Measurements from ENCODE around the gene ZFYVE28.
"Not testable (repeated sequence)": the region's sequence is repeated elsewhere in the genome, so short reads cannot be mapped to it uniquely, and the experiment has no call there.

The ZFYVE28 gene

DNA sequence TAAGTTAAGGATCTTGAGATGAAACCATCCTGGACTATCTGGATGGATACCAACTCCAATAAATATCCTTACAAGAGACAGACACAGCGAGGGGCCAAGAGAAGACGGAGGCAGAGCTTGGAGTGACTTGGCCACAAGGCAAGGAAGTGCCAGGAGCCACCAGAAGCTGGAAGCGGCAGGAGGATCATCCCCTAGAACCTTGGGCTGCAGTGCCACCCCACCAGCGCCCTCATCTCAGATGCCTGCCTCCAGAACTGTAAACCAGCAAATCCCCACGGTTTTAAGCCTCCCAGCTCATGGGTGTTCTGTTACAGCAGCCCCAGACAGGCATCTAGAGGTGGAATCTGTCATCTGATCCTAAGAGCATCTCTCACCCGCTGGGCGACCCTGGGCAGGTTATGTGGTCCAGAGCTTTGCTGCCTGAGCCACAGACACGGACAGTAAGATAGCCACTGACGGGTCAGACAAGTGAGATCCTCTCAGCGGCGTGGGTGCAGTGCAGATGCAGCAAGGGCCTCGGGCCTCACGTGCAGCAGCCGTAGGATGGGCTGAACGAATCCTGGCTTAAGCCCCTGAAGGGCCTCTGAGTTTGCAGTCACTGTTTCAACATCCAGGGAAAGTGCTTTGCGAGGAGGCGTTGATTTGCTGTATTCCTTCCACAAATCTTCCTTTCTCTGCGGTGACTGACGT lies 131.4 kb downstream of the ZFYVE28 start:
- no peak for DNase-seq

DNA sequence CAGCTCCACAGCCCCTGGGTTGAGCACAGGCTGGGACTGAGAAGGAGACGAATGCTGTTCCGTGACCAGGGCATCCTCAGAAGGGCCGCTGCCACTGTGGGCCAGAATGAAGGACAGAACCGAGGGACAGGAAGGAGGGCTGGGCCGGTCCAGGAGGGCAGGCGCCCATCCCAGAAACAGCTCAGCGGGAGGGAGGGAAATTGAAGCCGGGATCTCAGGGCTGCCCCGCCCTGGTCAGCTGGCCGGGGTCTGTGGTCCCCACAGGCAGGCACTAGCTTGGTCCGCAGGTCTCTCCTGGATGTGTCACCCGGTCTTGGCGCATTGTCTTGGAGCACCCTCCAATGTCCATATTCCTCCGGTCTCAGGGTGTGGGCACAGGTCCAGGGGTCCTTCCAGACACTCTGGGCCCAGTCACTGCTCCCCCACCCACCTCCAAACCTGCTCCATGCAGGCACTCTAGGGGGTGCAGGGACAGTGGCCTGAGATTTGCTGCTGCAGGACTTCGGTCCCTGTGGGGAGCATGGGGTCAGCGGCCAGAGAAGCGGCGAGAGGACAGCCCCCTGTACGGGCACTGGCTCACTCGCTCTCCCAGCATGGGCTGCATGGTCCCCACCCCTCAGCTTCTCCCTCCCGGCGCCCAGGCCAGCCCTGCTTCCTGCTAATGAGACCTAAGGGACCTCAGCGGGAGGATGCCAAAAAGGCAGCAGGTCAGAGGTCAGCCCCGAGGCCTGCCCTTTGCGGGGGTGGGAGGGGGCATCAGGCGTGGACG lies 132.6 kb downstream of the ZFYVE28 start:
- no peak for DNase-seq

DNA sequence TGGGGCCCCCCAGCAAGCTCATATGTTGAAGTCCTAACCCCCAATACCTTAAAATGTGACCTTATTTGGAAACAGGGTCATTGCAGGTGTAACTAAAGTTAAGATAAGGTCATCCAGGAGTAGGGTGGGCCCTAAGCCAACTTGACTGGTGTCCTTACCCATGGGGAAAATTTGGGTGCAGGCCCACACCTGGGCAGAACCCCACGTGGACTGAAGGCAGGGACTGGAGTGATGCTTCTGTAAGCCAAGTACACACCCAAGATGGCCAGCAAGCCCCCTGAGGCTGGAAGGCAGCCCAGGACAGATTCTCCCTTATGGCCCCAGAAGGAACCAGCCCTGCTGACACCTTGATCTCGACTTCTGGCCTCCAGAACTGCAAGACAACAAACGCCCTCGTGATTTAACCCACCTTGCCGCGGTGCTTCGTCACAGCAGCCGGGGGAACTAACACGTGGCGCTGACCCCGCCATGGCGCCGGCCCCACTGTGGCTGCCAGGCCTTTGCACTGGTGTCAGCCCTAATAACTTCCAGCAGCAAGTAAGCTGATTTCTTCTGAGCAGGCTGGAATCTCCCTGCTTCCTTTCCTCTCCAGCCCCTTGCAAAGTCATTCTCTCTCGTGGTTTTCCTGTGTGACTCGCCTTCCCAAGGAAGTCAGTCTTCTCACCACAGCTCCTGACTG lies 133.4 kb downstream of the ZFYVE28 start:
- no peak for DNase-seq

DNA sequence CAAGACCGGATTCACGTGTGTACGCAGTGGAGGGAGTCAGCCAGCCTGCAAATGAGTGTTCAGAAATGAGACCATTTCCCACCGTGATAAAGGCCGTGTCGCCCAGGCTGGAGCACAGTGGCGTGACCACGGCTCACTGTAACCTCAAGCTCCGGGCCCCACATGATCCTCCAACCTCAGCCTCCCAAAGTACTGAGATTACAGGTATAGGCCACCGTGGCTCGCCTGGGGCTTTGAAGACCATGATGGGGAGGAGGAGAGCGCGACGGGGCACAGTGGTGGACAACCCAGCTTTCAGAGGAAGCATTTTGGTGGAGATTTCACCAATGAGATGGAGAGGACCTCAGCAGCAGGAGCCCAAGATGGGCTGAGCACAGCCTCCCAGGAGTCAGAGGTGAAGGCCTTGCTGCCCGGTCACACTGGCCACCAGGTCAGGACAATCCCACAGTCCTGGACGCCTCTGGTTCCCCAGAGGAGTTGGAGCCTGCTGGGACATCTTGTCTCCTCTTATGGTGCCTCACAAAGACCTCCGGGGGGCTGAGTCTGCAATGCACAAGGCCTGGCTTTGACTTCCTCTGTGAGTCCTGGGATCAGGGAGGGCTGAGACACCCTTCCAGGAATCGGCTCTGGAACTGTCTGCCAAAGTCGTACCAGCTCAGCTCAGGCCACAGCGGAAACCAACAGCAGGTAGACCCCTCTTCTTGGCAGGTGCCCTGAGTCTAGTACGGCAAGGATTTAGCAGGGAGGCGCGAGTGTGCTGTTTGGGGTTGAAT lies 134.1 kb downstream of the ZFYVE28 start:
- no peak for DNase-seq

DNA sequence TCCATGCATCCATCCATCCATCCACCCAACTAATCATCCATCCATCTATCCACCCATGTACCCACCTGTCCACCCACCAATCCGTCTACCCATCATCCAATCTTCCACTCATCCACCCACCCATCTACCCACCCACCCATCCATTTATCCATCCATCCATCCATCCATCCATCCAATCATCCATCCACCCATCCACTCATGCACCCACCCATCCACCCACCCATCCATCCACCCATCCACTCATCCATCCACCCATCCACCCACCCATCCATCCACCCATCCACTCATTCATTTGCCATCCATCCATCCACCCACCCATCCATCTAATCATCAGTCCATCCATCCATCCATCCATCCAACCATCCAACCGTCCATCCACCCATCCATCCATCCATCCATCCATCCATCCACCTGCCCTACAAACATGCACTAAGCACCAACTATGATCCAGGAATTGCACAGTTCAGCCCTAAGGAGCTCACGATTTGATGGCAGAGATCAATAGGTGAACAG lies 135.2 kb downstream of the ZFYVE28 start:
- DNase-seq = no peak

DNA sequence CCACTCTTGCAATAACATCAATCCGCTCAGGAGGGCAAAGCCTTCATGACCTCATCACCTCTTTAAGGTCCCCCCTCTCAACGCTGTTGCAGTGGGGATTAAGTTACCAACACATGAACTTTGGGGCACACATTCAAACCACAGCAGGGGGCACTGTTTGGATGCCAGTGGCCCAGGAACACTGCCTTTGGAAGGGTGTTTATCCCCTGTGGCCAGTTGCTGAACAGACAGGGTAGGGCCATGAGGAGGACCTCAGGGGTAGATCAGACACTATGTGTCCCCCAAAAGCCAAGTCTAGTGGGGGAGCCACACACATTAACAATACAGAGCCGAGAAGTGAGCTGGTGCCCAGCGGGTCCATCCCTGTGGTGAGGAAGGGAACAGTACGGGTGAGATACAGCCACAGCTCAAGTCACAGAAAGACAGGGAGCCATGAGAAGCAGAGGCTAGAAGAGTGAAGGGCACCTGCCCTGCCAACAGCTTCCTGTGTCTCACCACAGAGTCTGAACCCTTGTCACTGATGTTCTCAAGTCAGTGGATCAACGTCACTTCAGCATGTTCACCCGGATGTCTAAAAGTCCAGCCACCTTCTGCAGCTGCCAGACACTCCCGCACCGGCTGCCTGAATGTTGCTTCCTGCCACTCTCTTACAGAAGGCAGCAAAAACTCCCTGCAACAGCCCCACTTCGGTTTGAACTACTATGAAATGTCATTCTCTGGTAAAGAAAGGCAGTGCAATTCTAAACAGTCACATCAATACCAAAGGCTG lies 136.7 kb downstream of the ZFYVE28 start:
- DNase-seq = no peak

DNA sequence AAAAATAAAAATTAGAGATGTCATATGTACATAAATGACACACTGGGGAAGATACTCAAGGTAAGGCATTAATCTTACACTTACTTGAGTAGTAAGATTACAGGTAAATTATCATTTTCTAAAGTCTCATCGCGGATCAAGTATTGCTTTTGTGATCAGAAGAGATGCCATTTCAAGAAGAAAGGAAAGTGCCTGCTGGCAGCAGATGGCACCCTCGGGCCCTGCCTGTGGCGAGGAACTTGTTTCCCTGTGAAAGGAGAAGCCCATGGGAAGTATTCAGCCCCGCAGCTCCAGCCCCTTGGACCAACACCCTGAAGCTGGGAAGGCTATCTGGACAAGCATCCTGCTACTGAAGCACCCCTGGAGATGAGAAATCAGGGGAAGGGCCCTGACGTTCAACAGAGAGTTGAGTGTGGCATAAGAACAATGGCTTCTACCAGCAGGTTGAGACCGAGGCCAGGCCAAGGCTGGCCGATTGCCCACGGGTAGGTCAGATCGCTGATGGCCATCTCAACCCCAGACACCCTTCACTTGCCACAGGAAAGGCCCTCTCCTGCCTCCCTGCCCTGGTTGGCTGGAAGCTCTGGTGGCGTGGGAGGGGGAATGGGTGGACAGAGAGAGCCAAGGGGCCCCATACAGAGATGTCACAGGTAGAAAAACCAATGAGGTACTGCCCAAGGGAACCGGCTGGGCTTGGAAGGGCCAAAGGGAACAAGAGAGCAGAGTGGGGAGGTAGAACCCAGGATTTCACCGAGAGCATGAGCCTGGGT lies 137.7 kb downstream of the ZFYVE28 start:
- peak; percentile 15 for DNase-seq

DNA sequence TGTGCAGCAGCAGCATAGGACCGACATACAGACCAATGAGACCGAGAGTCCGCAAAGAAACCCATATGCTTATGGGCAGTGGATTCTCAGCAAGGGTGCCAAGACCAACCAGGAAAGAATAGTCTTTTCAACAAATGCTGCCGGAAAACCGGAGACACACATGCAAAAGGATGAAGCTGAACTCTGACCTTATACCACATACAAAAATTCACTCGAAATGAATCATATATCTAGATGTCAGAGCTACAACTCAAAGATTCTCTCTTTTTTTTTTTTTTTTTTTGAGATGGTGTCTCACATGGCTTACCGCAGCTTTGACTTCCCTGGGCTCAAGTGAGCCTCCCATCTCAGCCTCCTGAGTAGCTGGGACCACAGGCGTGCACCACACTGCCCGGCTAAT lies 140.5 kb downstream of the ZFYVE28 start:
- DNase-seq = no peak

DNA sequence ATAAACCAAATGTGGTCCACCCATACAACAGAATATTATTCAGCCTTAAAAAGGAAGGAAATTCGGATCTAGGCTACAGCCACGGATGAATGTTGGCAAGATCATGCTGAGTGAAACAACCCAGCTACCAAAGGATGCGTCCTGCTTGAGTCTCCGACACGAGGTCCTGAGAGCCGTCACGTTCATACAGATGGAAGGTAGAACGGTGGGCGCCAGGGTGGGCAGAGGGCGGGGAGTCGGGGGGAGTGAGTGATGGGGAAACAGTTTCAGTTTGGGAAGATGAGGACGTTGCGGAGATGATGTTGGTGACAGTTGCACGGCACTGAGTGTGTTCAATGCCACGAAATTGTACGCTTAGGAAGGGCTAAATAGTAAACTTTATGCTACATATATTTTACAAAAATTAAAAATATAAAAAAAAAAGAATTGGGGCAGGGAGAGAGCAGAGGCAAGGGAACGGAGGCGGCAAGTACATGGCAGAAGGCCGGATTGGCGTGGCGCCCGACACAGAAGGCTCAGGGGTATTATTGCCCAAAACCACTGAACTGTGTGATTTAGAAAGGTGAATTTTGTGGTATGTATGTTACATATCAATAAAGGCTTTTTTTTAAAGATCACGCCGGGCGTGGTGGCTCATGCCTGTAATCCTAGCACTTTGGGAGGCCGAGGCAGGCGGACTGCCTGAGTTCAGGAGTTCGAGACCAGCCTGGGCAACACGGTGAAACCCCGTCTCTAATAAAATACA lies 141.7 kb downstream of the ZFYVE28 start:
- DNase-seq = no peak

DNA sequence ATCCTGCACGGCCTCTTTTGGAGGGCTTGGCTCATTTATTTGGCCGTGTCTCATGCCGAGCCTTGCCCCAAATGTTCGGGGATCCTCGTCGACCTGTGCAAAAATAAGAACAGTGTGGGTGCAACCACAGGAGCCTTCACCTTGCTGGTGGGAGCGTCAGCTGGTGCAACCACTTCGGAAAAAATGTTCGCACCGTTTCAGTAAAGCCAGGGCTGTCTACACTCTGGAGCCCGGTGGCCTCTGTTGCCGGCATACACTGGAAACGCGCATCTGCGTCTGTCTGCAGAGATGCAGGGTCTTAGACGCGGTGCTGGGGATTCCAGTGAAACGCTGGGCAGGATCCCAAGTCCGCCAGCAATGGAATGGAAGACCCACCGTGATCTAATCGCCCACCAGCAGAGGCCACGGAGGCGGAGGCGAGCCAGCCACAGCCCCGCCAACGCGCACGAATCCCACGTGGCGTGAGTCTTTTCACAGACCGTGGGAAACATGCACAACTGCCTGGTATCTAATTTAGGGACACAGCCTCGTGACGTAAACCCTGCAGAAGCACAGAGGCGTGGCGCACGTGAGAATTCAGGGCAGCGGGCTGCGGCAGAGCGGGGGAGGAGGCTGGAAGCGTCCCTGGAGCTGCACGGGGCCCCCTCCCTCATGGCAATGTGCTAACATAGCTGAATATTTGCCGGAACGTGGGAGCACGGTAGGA lies 142.7 kb downstream of the ZFYVE28 start:
- no peak for DNase-seq

DNA sequence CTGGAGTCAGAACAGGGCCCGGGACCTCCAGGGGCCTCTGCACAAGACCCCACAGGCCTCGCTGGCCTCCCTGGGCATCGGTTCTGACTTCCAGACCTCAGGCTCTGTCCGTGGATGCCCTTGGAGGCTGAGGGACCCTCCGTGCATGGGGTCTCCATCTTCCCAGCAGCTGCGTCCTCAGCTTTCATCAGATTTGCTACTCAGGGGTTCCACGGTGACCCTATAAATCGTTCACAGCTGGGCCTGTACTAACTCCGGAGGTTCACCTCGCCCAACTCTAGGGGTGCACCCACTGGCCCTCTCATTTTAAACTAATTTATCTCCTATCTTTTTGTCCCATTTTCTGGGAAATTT lies 143.4 kb downstream of the ZFYVE28 start:
- not testable (repeated sequence) for DNase-seq

DNA sequence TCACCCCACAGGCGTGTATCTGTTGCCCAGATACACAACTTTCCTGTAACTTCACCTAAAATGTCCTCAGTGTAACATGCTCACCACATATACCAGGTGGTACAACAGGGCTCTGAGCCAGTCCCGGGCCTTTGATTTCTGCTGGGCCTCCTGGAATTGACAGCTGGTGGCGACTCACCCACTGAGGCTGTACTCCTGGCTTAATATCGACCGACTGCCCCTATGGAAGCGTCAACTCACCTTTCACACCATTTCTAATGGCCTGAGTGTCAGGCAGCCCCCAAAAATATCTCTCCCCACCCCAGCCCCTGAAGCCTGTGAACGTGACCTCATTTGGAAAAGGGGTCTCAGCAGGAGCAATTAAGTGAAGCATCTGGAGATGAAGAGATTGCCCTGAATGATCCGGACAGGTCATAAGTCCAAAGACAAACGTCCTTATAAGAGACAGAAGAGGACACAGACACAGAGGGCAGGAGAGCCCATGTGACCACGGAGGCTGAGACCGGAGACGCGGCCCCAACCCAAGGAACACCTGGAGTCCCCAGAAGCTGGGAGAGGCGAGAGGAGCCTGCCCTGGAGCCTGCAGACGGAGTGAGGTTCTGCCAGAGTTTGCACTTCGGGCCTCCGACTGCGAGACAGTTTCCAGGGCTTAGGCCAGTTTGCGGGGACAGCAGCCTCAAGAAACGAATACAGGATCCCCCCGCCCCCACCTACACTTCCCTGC lies 144.0 kb downstream of the ZFYVE28 start:
- DNase-seq = no peak

DNA sequence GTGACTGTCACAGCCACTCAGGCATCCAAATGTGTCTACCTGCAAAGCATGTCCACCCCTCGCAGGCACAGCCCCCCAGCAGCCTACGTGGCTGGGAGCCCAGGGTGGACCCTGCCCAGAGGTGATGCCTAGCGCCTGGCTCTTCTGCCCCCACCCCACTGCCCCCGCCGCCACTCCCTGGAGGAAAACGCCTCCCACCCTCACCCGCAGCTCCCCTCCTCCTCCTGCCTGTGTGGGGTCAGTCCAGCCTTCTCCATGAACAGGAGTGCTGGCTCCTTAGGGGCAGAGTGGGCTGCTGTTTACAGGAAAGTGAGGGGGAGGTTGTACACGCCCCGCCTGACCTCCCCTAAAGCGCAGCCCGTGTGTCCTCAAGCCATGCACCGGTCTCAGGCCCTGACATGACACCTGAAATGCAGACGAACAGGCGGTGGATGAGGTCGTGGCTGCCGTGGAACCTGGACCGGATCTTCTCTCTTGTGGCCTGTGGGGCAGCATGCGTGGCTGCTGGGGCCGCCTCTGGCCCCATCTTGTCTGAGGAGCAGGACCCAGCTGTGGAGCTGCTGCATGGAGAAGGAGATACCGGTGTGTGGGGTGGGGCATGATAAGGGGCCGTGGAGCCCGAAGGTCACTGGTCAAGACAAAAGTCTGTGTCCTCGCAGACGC lies 144.7 kb downstream of the ZFYVE28 start:
- DNase-seq = no peak

DNA sequence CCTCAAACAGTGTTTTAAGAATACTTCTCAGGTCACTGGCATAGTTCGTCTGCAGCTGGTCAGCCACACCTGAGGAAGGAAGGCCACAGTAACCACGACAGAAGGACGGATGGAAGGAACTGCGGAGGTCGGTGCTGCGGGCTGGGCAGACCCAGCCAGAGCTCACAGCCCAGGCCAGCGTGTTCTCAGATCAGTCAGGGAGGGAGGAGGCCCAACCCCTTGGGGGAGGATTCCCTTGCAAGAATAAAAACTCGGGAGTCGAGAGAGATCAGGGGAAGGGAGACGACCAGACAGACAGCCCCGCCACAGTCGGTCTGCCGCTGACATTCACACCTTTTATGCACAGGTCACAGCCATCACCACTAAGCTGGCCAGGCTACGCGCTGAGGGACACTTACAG lies 145.2 kb downstream of the ZFYVE28 start:
- no peak for DNase-seq

DNA sequence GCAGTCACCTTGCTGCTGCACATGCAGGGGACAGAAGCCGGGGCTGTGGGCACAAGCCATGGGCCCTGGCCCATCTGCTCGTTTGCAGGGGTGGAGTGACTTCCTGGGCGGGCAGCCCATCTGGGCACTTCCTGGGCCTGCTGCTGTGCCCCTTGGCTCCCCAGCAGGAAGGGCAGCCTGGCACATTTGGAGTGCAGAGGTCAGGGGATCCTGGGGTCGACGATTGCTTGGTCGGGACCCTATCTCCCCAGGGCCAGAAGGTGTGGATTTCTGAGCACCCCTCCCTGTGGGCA lies 145.7 kb downstream of the ZFYVE28 start:
- DNase-seq = no peak

DNA sequence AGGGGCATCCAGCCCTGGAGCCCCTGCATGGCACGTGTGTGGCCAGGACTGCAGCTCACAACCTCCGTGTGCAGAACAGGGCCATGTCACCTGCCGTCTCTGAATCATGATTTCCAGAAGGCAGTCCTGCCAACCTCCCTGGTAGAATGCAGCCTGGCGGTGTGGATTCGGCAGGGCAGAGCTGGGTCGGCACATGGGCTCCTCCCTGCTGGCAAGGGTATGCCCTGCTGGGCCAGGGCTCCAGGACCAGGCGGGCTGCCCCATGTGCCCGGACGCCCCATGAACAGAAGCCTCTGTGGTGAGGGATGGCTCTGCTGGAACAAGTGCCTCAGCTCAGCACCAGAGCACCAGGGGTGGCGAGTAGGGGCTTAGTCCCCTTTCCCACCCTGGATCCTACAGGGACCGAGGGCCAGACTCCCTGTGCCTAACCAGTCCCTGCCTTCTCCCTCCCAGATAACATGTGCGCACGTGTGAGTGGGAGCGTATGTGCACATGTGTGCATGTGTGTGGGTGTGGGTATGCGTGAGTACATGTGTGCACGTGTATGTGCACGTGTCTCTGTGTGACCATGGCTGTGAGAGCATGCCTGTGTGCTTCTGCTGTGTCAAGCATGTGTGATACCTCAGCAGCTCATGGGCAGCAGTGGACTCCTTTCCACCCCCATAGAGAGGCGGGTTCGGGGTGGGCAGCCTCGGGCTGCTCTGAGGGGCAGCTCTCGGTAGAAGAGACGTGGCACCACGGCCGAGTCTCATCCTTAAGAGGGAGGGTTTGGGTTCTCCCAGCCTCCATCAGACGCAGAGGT lies 146.2 kb downstream of the ZFYVE28 start:
- no peak for DNase-seq

DNA sequence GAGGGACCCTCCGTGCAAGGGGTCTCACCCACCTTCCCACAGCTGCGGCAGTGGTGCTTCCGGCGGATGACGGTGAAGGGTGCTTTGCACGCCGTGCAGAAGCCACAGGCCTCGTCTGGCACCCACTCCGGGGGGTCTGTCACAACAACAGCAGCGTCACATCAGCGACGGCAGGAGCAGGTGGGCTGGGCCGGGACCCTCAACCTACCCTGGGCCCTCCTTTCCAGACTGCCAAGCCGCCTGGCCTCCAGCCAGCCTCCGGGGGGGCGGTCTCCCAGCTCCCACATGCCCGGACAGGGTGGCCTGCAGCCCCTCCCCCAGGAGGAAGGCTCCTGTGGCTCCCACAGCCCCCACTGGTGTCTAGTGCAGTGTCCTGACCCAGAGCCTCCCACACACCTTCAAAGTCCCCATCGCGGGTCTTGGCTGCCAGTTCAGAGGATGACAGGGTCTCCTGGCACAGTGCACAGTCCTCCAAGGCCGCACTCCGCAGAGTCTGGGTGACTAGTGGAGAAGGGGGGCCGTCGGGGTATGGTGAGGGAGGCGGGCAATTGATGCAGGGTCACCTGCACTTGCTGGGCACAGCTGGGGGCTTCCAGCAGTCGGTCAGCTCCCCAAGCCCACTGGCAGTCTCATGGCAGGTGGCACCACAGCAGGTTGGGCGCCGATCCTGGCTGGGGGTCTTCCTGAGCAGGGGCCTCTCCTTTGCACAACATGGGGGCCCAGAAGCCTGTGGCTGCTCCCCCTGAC lies 147.0 kb downstream of the ZFYVE28 start:
- DNase-seq = no peak

All from COR-L47 (cell line).